Mesenteric fat pad (tissue), 1 donor: ENCODE measurements around the gene RPL10. TPM values are rescaled to one million over a fixed set of nuclear protein-coding genes. Genes with fewer than 3 reads are reported as not detected.

Experiments
- DNase-seq: peaks from one replicate; pipeline ENCODE4 v3.0.0-alpha.2; 2020; ENCODE audit warnings: low spot score
- long read RNA-seq: library from polyadenylated mRNA; unstranded; transcript quantifications from one replicate; pipeline ENCODE4 v2.0.0, GENCODE V29; 2020
- total RNA-seq: library from RNA; stranded (reverse); fragmentation: NEBNext Ultra II Directional; extraction: Animal tissue kit (Norgen Biotek cat#: 25700); gene quantifications from one replicate; pipeline ENCODE4 v1.2.1, GENCODE V29; 2021
- donor health status: DM: yes; HTN: yes; CAD: no.

The RPL10 gene
- 2,424 TPM for total RNA-seq
- long read RNA-seq, transcript RPL10-201 (6 exons, 2,278 nt) = major isoform, 835 of 1,030 reads
- long read RNA-seq, transcript RPL10-216 (5 exons, 1,369 nt) = minor isoform, 15 of 1,030 reads
- long read RNA-seq, transcript RPL10-215 (3 exons, 1,519 nt) = minor isoform, 12 of 1,030 reads
- long read RNA-seq, transcript RPL10-204 (7 exons, 2,318 nt) = minor isoform, 38 of 1,030 reads
- long read RNA-seq, partial matches to known transcripts = 96 of 1,030 reads
- long read RNA-seq, other reads (novel, unspliced or antisense) = 18 of 1,030 reads

GRCh38 chrX:154397888-154398667 lies at the start of gene RPL10:
TSS of gene RPL10 (plus strand) at chrX:154398377. CDS start at chrX:154398520, 143 bp downstream.
- DNase-seq = peak; percentile 97

GRCh38 chrX:154348646-154349358 lies 49.4 kb upstream of the RPL10 start:
- DNase-seq = no peak

GRCh38 chrX:154349359-154349935 lies 48.7 kb upstream of the RPL10 start:
- DNase-seq = no peak

- DNase-seq = no peak
Observed at GRCh38 chrX:154349979-154350378, 48.2 kb upstream of the RPL10 start.

GRCh38 chrX:154350429-154351182 lies 47.6 kb upstream of the RPL10 start:
- DNase-seq = no peak

- no peak for DNase-seq
Observed at GRCh38 chrX:154351183-154352011, 46.8 kb upstream of the RPL10 start.

GRCh38 chrX:154352012-154352401 lies 46.2 kb upstream of the RPL10 start:
- DNase-seq = no peak

- no peak for DNase-seq
Observed at GRCh38 chrX:154352466-154352865, 45.7 kb upstream of the RPL10 start.

- DNase-seq = no peak
Observed at GRCh38 chrX:154353172-154353843, 44.9 kb upstream of the RPL10 start.

GRCh38 chrX:154354013-154354412 lies 44.2 kb upstream of the RPL10 start:
- DNase-seq = no peak

- DNase-seq = no peak
Observed at GRCh38 chrX:154354516-154354915, 43.7 kb upstream of the RPL10 start.

- no peak for DNase-seq
Observed at GRCh38 chrX:154355094-154355775, 42.9 kb upstream of the RPL10 start.

GRCh38 chrX:154355776-154356140 lies 42.4 kb upstream of the RPL10 start:
- no peak for DNase-seq

- DNase-seq = no peak
Observed at GRCh38 chrX:154356596-154356995, 41.6 kb upstream of the RPL10 start.

GRCh38 chrX:154357205-154357604 lies 41.0 kb upstream of the RPL10 start:
- DNase-seq = no peak

- DNase-seq = no peak
Observed at GRCh38 chrX:154358011-154358410, 40.2 kb upstream of the RPL10 start.

- DNase-seq = no peak
Observed at GRCh38 chrX:154358829-154359228, 39.3 kb upstream of the RPL10 start.

- DNase-seq = no peak
Observed at GRCh38 chrX:154359362-154360154, 38.6 kb upstream of the RPL10 start.
